HCT116 (cell line): ENCODE measurements around the gene UBE2O. TPM values are rescaled to one million over a fixed set of nuclear protein-coding genes. Genes with fewer than 3 reads are reported as not detected.

Source experiments
- ATAC-seq: fragments of 200-7000 bp; cut with Tn5 transposase; 2 replicates; pipeline ENCODE4 v1.9.1; 2020; ENCODE audit warnings: mild to moderate bottlenecking, moderate library complexity
- BruUV-seq: library from RNA; stranded (reverse); fragments of 400-500 nt; replicated peaks from 2 replicates; lab custom pipeline; 2021; lab: Mats Ljungman, UMichigan
- CTCF ChIA-PET: fragments of 300-600 bp; sonication (Branson Sonifier 250); formaldehyde crosslinking; loops from one replicate; lab custom pipeline; 2021; ENCODE audit warnings: antibody characterized with exemption; lab: Charles Lee
- POLR2A ChIA-PET: fragments of 300-600, 350-600 bp; sonication (Branson Sonifier 250); formaldehyde crosslinking; loops from one replicate; lab custom pipeline; 2021; ENCODE audit warnings: antibody characterized with exemption; lab: Charles Lee
- RAD21 ChIA-PET, 2 experiments: fragments of 300-600 bp; sonication (Branson Sonifier 250); formaldehyde crosslinking; loops; one replicate each; lab custom pipeline; 2023; ENCODE audit warnings: low total read pairs in 2 of 2; ENCODE audit not compliant: uncharacterized antibody in 2 of 2, unreplicated experiment in 2 of 2, low non-redundant PET in 1 of 2; lab: Charles Lee
- DNase-seq: peaks from one replicate; pipeline ENCODE4 v3.0.0-alpha.2; 2010; ENCODE audit warnings: low read depth, low spot score
- H2AFZ ChIP-seq: fragments of 200-600 bp; shearing (Covaris generic), sonication (generic); 2 replicates; pipeline ENCODE4 v1.6.1; 2017; ENCODE audit warnings: low read depth, mixed run types, mixed read lengths, antibody characterized with exemption, low read length; ENCODE audit not compliant: poor library complexity, severe bottlenecking
- H3K27ac ChIP-seq: 2 replicates; pipeline ENCODE4 v1.5.1; 2012; ENCODE audit warnings: low read depth, low read length
- H3K27me3 ChIP-seq: fragments of 200-600 bp; sonication (generic); 2 replicates; pipeline ENCODE4 v1.6.1; 2016; ENCODE audit warnings: mixed run types, low read length, mixed read lengths; ENCODE audit not compliant: insufficient read depth
- H3K36me3 ChIP-seq, 2 experiments: fragments of 200-500 bp in 1 of 2; fragments of 200-600 bp in 1 of 2; sonication (Bioruptor generic) in 1 of 2; sonication (generic) in 1 of 2; 2 replicates each; pipeline versions ENCODE4 v1.5.1 to v1.6.1; 2014 to 2016; ENCODE audit warnings: low read length in 2 of 2, inconsistent platforms in 1 of 2, mixed read lengths in 1 of 2, mixed run types in 1 of 2; ENCODE audit not compliant: insufficient read depth in 2 of 2, control insufficient read depth in 1 of 2
- H3K4me1 ChIP-seq, 2 experiments: fragments of 200-600 bp in 1 of 2; sonication (generic) in 1 of 2; 2 replicates each; pipeline versions ENCODE4 v1.5.1 to v1.6.1; 2012 to 2017; ENCODE audit warnings: low read length in 2 of 2, inconsistent platforms in 1 of 2, mild to moderate bottlenecking in 1 of 2, mixed read lengths in 1 of 2, mixed run types in 1 of 2, moderate library complexity in 1 of 2; ENCODE audit not compliant: insufficient read depth in 2 of 2, control insufficient read depth in 1 of 2
- H3K4me2 ChIP-seq: fragments of 200-600 bp; sonication (generic); 2 replicates; pipeline ENCODE4 v1.6.1; 2017; ENCODE audit warnings: mixed run types, low read length, mixed read lengths
- H3K4me3 ChIP-seq, 2 experiments: fragments of 200-600 bp in 1 of 2; sonication (generic) in 1 of 2; replicated peaks in 1 of 2; 2 replicates each; pipeline ENCODE4 v1.5.1; 2011 to 2016; ENCODE audit warnings: low read length in 2 of 2, control low read depth in 1 of 2, low read depth in 1 of 2, mild to moderate bottlenecking in 1 of 2, mixed read lengths in 1 of 2, mixed run types in 1 of 2
- H3K79me2 ChIP-seq: fragments of 200-600 bp; sonication (generic); 2 replicates; pipeline ENCODE4 v1.6.1; 2017; ENCODE audit warnings: mild to moderate bottlenecking, mixed run types, low read length, moderate library complexity, mixed read lengths; ENCODE audit not compliant: insufficient read depth
- H3K9ac ChIP-seq: fragments of 200-600 bp; sonication (generic); 2 replicates; pipeline ENCODE4 v1.6.1; 2016; ENCODE audit warnings: low read length, mixed read lengths
- H3K9me2 ChIP-seq: fragments of 200-600 bp; sonication (generic), shearing (Covaris generic); 2 replicates; pipeline ENCODE4 v1.6.1; 2017; ENCODE audit warnings: mixed run types, mild to moderate bottlenecking, moderate library complexity; ENCODE audit not compliant: insufficient read depth
- H3K9me3 ChIP-seq, 2 experiments: fragments of 200-500 bp in 1 of 2; fragments of 200-600 bp in 1 of 2; sonication (Bioruptor generic) in 1 of 2; sonication (generic) in 1 of 2; 2 replicates each; pipeline ENCODE4 v1.6.1; 2014 to 2017; ENCODE audit warnings: low read length in 2 of 2, mixed read lengths in 2 of 2, inconsistent platforms in 1 of 2, low read depth in 1 of 2, mild to moderate bottlenecking in 1 of 2, mixed run types in 1 of 2, moderate library complexity in 1 of 2; ENCODE audit not compliant: control insufficient read depth in 1 of 2, insufficient read depth in 1 of 2
- H4K20me1 ChIP-seq: fragments of 200-600 bp; sonication (generic), shearing (Covaris generic); 2 replicates; pipeline ENCODE4 v1.6.1; 2017; ENCODE audit warnings: mixed run types, mild to moderate bottlenecking, moderate library complexity; ENCODE audit not compliant: insufficient read depth
- CTCF ChIP-seq, 3 experiments: fragments of 200-600 bp in 1 of 3; sonication (generic) in 1 of 3; IDR thresholded peaks in 2 of 3; conservative IDR thresholded peaks in 1 of 3; 2 replicates each; pipeline ENCODE4 v1.5.1; 2012 to 2017; ENCODE audit warnings: low read depth in 2 of 3, low read length in 2 of 3, antibody characterized with exemption in 1 of 3, borderline replicate concordance in 1 of 3, control low read depth in 1 of 3, mild to moderate bottlenecking in 1 of 3, mixed read lengths in 1 of 3, mixed run types in 1 of 3, moderate library complexity in 1 of 3; ENCODE audit not compliant: insufficient read depth in 1 of 3
- EGR1 ChIP-seq: IDR thresholded peaks from 2 replicates; pipeline ENCODE4 v1.6.1; 2012; ENCODE audit warnings: low read depth
- JUND ChIP-seq: IDR thresholded peaks from 2 replicates; pipeline ENCODE4 v1.6.1; 2012
- MAX ChIP-seq: IDR thresholded peaks from 2 replicates; pipeline ENCODE4 v1.6.1; 2012
- SIN3A ChIP-seq: IDR thresholded peaks from 2 replicates; pipeline ENCODE4 v1.6.1; 2012; ENCODE audit warnings: low read depth
- SP1 ChIP-seq: IDR thresholded peaks from 2 replicates; pipeline ENCODE4 v1.6.1; 2012; ENCODE audit warnings: low read depth
- SRF ChIP-seq: IDR thresholded peaks from 2 replicates; pipeline ENCODE4 v1.6.1; 2012; ENCODE audit warnings: low read depth
- YY1 ChIP-seq: IDR thresholded peaks from 2 replicates; pipeline ENCODE4 v1.6.1; 2011; ENCODE audit warnings: low read length, low read depth, moderate library complexity, mild to moderate bottlenecking; ENCODE audit not compliant: insufficient replicate concordance; ENCODE audit errors: extremely low read depth
- ZBTB33 ChIP-seq: IDR thresholded peaks from 2 replicates; pipeline ENCODE4 v1.6.1; 2011; ENCODE audit warnings: mild to moderate bottlenecking, low read length, moderate library complexity; ENCODE audit not compliant: insufficient replicate concordance; ENCODE audit errors: extremely low read depth
- intact Hi-C: fragments of 100-400 bp; cut with micrococcal nuclease; formaldehyde crosslinking; loops from 2 replicates; pipeline ENCODE4 v1.10.0; 2022
- total RNA-seq: library from RNA; stranded (reverse); gene quantifications from one replicate; pipeline ENCODE4 v1.2.1, GENCODE V29; 2021; ENCODE audit not compliant: unreplicated experiment

The UBE2O gene
- total RNA-seq, 1 experiment from 2014 or later: 59.1 TPM

- TF ChIP-seq JUND: no peak
Measured at GRCh38 chr17:76405607-76405966, 47.4 kb downstream of the UBE2O start (continued).

GRCh38 chr17:76404976-76405563 lies 47.9 kb downstream of the UBE2O start:
- DNase-seq: no peak
- peaks cover 30 to 39% of the 10 kb centered on the region in 2 experiments; a peak in 3 of 4 replicates for H3K36me3 ChIP-seq
- ChIA-PET RAD21 (no interaction called here), POLR2A (no interaction called here), CTCF (interaction anchor here (0.7 kb wide), 1 partner anchor 20 kb away, joined by 4 read pairs; no protein-coding TSS in a partner anchor)
- peaks cover 0 to 5% of the 10 kb centered on the region in 2 experiments; a peak in 2 of 4 replicates for H3K4me1 ChIP-seq
- H3K27me3 ChIP-seq: no peaks in the 10 kb centered on the region
- no peak overlapping the region for H2AFZ ChIP-seq
- intact Hi-C loops: no loop called here
- no peak for ATAC-seq
- H3K4me3 ChIP-seq: no peak overlapping the region
- no peak overlapping the region for H3K9ac ChIP-seq
- H3K27ac ChIP-seq: no peak overlapping the region
- TF ChIP-seq MAX (no peak), SIN3A (no peak), CTCF (IDR thresholded peaks at IDR 0.05 in 2 of 3, conservative IDR thresholded peaks at IDR 0.05 in 1 of 3; ENCODE audit: borderline replicate concordance in 1 of 3, insufficient read depth in 1 of 3, low read depth in 2 of 3, low read length in 2 of 3) (no peak), SP1 (no peak), SRF (no peak), EGR1 (no peak), YY1 (no peak), ZBTB33 (no peak)
- no peaks in the 10 kb centered on the region for H3K9me2 ChIP-seq
- no peaks in the 10 kb centered on the region for H3K9me3 ChIP-seq
- H3K79me2 ChIP-seq: peaks cover 38% of the 10 kb centered on the region
- no peak overlapping the region for H3K4me2 ChIP-seq
- peaks cover 9% of the 10 kb centered on the region; the same call in 1 of the 2 replicates for H4K20me1 ChIP-seq
- BruUV-seq: no TSS peak
